Glomerular visceral epithelial cell (primary cell): ENCODE data around the gene SYNPO.

Experiments
- DNase-seq: peaks from one replicate; pipeline ENCODE4 v3.0.0-alpha.2; 2016; ENCODE audit errors: extremely low spot score

The SYNPO gene

GRCh38 chr5:150625164-150625535, 15.3 kb upstream of the SYNPO start:
- DNase-seq = no peak

GRCh38 chr5:150625831-150626746, 14.4 kb upstream of the SYNPO start:
- DNase-seq = no peak

- DNase-seq = peak; percentile 60
Observed at GRCh38 chr5:150626853-150627276, 13.6 kb upstream of the SYNPO start.

- DNase-seq = peak; percentile 45
Observed at GRCh38 chr5:150627731-150628545, 12.5 kb upstream of the SYNPO start.

GRCh38 chr5:150628936-150629485, 11.4 kb upstream of the SYNPO start:
- no peak for DNase-seq

- no peak for DNase-seq
Observed at GRCh38 chr5:150630016-150630415, 10.4 kb upstream of the SYNPO start.

- no peak for DNase-seq
Observed at GRCh38 chr5:150630461-150631325, 9.8 kb upstream of the SYNPO start.

- no peak for DNase-seq
Observed at GRCh38 chr5:150631326-150631701, 9.1 kb upstream of the SYNPO start.

GRCh38 chr5:150632305-150633160, 7.9 kb upstream of the SYNPO start:
- DNase-seq = no peak

- DNase-seq = no peak
Observed at GRCh38 chr5:150633429-150633828, 7.0 kb upstream of the SYNPO start.

- DNase-seq = peak; percentile 78
Observed at GRCh38 chr5:150636391-150637244, 3.8 kb upstream of the SYNPO start.

GRCh38 chr5:150637245-150638052, 3.0 kb upstream of the SYNPO start:
- DNase-seq = peak; percentile 91

- no peak for DNase-seq
Observed at GRCh38 chr5:150638053-150638444, 2.4 kb upstream of the SYNPO start.

- peak; percentile 50 for DNase-seq
Observed at GRCh38 chr5:150638488-150639376, 1.7 kb upstream of the SYNPO start.

- peak; percentile 50 for DNase-seq
Observed at GRCh38 chr5:150639377-150639692, 1.1 kb upstream of the SYNPO start.

- DNase-seq = no peak
Observed at GRCh38 chr5:150639751-150640150, 709 bp upstream of the SYNPO start.

- peak; percentile 73 for DNase-seq
Observed at GRCh38 chr5:150641006-150641570, 628 bp downstream of the SYNPO start.
